Islet of Langerhans (tissue), 1 donor: Measurements from ENCODE around the gene ZNF771.
"Not testable (repeated sequence)": the region's sequence is repeated elsewhere in the genome, so short reads cannot be mapped to it uniquely, and the experiment has no call there.

Experiments used
- FAIRE-seq: peaks from one replicate; lab custom pipeline; 2011; peaks lifted over from hg19 to GRCh38; lab: Jason Lieb, UNC

The ZNF771 gene

DNA sequence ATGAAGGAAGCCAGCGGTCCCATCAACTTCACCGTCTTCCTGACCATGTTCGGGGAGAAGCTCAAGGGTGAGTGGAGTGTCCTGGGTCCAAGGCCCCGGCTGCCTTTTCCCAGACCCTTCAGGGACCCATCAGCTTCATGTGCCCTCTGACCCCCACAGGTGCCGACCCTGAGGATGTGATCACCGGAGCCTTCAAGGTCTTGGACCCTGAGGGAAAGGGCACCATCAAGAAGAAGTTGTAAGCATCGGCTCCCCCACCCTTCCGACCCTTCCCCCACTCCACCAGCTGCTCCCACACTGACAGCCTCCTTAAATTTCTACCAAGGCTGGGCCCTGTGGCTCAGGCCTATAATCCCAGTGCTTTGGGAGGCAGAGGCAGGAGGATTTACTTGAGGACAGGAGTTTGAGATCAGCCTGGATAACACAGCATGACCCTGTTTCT lies 30.9 kb upstream of the ZNF771 start:
- FAIRE-seq, result no peak

DNA sequence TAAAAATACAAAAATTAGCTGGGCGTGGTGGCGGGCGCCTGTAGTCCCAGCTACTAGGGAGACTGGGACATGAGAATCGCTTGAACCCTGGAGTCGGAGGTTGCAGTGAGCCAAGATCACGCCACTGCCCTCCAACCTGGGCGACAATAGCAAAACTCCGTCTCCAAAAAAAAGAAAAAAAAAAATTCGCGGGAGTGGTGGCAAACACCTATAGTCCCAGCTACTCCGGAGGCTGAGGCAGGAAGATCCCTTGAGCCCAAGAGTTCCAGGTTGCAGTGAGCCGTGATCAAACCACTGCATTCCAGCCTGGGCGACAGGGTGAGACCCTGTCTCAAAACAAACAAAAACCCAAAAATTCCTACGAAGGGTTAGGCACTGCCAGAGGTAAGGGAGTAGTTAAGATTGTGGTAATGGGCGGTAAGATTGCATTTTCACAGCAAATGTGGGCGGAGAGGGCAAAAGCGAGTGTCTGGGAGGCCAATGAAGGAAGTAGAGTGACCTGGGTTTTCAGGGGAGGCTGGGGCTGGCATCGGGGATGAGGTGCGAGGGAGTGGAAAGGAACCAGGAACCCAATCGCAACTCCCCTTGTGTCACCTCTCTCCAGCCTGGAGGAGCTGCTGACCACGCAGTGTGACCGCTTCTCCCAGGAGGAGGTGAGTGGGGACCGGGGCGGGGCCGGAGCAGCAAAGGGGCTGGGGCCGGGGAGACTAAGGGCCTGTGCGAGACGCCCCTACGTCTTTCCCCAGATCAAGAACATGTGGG lies 30.2 kb upstream of the ZNF771 start:
- FAIRE-seq, result no peak

- no peak for FAIRE-seq
Observed at GRCh38 chr16:30377812-30378235, 29.6 kb upstream of the ZNF771 start.

DNA sequence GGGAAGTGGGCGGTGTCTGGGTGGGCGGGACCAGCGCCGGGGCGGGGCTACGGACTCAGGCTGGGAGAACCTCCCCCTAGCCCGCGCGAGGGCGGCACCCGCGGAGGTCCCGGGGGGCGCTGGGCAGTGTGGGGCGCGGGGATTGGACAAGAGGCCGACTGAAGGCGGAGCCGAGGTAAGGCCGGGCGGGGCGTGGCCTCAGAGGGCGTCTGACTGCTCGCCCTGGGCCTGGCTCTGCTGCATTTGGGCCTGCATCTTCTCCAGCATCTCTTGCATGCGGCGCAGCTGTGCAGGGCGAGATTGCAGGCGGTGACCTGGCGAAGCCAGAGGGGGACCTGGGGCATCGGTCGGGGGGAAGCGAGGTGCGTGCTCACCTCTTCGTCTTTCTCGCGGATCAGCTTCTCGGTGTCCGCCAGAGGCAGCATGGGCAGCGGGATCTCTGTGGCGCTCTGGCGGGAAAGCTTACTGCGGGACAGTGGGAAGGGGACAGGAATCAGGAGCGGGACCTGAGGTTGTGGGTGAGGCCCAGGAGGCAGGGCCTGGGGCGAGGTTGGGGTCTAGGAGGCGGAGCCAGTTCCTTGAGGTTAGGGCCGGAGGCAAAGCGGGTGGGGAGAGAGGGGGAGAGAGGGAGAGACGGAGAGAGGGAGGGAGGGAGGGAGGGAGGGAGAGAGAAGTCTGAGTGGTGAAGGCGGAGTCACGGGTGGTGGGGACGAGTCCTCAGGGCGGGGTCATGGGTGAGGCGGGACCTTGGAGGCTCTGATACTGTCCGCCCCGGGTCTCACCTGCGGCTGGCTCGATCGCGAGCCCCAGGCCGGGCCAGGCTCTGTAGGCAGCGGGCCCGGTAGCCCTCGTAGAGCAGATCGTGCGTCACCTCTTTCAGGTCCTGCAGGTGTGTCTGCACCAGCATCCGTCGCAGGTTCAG lies 28.9 kb upstream of the ZNF771 start:
- no peak for FAIRE-seq

DNA sequence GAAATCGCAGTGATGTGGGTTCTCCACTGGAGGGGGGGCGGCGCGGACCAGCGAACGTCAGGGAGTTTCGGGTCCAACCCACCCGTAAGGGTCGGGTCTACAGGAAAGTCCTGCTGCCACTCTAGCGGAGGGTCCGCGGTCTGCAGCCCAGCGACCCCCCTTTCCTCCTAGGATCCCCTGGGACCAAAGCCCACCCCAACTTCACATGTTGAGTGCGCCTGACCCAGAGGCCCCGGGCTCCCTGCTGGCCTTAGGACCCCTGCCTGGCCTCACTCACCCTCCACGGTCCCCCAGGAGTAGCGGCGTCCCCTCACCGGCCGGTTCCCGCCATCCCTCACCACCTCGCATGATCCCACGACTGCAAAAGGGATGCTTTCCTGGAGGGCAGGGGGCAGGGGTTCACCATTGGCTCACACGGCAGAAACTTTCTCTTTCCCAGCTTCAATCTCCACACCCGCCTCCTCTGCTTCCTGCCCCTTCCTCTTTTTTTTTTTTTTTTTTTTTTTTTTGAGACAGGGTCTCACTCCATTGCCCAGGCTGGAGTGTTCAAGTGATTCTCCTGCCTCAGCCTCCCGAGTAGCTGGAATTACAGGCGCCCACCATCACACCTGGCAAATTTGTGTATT lies 28.1 kb upstream of the ZNF771 start:
- FAIRE-seq, result no peak

DNA sequence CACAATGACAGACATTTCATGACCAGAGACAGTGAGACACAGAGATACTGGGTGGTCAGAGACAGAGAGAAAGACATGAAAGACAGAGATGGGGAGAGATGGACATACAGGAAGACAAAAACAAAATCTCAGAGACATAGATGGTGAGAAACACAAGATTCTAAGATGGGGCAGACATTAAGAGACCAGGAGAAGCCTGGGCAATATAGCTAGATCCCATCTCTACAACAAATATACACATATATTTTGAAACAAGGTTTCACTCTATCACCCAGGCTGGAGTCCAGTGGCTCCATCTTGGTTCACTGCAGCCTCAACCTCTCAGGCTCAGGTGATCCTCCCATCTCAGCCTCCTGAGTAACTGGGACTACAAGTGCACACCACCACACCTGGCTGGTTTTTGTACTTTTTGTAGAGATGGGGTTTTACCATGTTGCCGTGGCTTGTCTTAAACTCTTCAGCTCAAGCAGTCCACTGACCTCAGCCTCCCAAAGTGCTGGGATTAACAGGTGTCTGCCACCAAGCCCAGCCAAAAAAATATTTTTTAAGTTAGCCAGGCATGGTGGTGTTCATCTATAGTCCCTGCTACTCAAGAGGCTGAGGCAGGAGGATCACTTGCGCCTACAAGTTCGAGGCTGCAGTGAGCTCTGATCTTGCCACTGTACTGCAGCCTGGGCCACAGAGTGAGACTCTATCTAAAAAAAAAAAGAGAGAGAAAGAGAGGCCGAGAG lies 27.2 kb upstream of the ZNF771 start:
- no peak for FAIRE-seq

DNA sequence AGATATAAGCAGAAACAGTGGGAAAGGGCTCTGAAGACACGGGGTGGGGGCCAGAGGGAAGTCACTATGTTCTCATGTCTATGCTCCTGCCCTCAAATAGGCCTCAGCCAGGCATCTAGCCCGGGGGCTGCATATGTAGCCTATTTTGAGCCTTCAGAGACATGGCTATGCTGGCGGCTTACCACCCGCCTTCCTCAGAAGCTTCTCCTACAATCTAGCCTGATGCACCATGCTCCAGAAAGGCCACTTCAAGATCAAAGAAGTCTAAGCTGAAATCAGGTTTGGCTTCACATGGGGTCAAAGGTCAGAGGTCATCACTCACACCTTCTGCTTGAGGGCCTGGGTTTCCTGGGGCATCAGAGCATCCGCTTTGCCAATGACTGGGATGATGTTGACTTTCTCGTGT lies 26.6 kb upstream of the ZNF771 start:
- no peak for FAIRE-seq

DNA sequence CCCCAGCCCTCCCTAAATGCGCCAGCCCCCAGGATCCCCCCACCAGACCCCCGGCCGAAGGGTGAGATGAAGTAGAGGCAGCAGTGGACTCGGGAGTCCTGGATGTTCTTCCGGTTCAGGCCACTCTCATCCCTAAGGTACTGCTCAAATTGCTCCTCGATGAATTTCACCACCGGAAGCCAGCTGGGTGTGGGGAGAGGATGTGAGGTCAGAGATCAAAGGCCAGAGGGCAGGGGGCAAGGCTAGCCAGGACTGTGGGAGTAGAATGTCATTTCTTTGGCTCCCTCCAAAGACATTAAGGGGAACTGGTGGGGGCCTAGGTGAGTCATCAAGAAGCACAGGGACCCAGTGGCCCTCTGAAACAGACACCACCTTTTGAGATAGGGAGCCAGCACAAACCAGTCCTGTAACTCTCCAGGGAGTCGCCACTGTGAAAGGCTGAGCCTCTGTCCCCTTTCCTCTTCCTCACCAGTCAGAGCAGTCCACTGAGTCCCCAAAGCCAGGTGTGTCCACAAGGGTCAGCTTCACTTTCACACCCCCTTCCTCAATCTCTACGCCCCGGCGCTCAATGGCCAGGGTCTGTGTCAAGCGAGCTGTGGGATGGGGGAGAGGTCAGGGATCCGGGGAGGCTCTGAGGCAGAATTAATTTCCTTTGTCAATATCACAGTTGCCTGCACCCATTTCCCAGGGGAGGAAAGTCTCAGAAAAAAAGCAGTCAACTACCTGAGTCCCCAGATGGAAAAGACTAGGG lies 25.9 kb upstream of the ZNF771 start:
- no peak for FAIRE-seq

GRCh38 chr16:30382111-30382881 lies 25.1 kb upstream of the ZNF771 start, which contains the start of gene SEPTIN1:
TSS of gene SEPTIN1 (minus strand) at chr16:30382561. CDS start at chr16:30382542, 19 bp downstream.
- no peak for FAIRE-seq

GRCh38 chr16:30383521-30383920 lies 23.9 kb upstream of the ZNF771 start:
- FAIRE-seq, result no peak

DNA sequence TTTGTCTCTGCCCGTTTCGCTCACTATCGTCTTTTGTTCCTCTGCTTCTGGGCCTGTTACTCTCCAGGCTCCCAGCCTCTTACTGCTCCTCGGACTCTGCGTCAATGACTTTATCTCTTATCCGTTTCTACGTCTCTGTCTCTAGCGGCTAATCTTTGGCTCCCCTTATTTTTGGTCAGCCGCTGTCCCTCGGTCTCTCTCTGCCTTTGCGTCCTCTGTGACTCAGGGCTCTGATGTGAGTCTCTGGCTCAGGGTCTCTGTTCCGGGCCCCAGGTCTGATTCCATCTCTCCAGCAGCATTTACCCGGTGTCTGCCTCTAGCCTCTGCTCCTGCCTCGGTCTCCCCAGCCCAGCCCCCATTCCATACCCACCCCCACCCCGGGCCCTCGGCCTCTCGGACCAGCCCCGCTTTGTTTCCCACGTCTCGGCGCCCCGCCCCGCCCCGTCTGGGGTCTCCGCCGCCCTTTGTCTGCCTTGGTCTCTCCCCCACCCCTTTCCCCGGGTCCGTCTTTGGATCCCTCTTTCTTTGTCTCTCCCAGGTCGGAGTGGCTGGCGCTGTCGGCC lies 12.7 kb upstream of the ZNF771 start:
- FAIRE-seq, result no peak

DNA sequence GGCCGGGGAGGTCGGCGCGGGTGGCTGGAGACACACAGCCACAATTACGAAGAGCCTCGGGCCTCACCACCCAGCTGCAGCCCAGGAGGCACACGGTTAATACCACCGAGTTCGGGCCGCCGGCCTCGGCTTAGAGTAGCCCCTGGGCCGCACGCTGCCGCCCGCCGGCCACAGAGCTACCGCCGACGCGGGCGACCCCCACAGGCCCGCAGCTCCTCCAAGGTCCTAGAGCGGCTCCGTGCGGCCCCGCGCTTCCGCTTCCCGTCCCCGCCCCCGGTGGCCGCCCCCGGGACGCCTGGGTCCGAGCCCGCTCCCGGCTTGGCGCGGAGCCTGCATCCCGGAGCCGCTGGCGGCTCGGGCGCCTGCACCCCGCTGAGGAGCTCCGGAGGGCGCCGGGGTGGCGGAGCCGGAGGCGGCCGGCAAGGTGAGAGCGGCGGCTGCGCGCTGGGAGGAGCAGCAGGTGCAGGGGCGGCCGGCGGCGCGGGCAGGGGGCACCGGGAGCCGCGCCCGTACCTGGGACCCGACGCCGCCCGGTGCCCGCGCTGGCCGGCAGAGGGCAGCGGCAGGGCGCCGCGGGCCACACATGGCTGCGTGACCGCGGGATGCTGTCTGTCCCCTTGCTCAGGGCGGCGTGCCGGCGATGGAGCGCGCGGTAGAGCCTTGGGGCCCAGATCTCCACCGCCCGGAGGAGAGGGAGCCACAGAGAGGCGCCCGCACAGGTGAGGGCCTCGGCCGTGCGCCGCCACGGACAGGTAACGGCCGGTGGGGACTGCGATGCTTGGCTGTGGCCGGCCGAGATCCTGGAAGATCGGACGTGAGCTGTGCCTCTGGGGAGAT lies 12.0 kb upstream of the ZNF771 start, which contains the start of gene ZNF48:
ZNF48 (plus strand) TSS at position 266 of the 837 bp plus-strand sequence; CDS start at position 641, 375 bp downstream.
- no peak for FAIRE-seq

- no peak for FAIRE-seq
Observed at GRCh38 chr16:30395992-30396585, 11.3 kb upstream of the ZNF771 start.

- FAIRE-seq, result not testable (repeated sequence)
Observed at GRCh38 chr16:30396627-30397026, 10.8 kb upstream of the ZNF771 start.

- FAIRE-seq, result no peak
Observed at GRCh38 chr16:30397056-30397455, 10.3 kb upstream of the ZNF771 start.

GRCh38 chr16:30397776-30398660 lies 9.4 kb upstream of the ZNF771 start:
- no peak for FAIRE-seq

- no peak for FAIRE-seq
Observed at GRCh38 chr16:30398661-30399434, 8.6 kb upstream of the ZNF771 start.
